Neural crest cell (in vitro differentiated cells): ENCODE data around the gene SLC1A2. TPM values are rescaled to one million over a fixed set of nuclear protein-coding genes. Genes with fewer than 3 reads are reported as not detected.

Experiments
- DNase-seq: peaks from one replicate; pipeline ENCODE4 v3.0.0; 2021; ENCODE audit warnings: low read depth, mixed read lengths, low spot score
- H3K27ac Mint-ChIP-seq: one replicate; pipeline ENCODE4 v1.8.0; 2021; ENCODE audit warnings: mild to moderate bottlenecking, mixed read lengths; ENCODE audit not compliant: unreplicated experiment
- H3K27me3 Mint-ChIP-seq: 2 replicates; pipeline ENCODE4 v1.8.0; 2021; ENCODE audit warnings: low read depth, mild to moderate bottlenecking, mixed read lengths
- H3K36me3 Mint-ChIP-seq: 2 replicates; pipeline ENCODE4 v1.8.0; 2021; ENCODE audit warnings: low read depth, mild to moderate bottlenecking, mixed read lengths
- H3K4me1 Mint-ChIP-seq: 2 replicates; pipeline ENCODE4 v1.8.0; 2021; ENCODE audit warnings: mixed read lengths
- H3K4me3 Mint-ChIP-seq: one replicate; pipeline ENCODE4 v1.8.0; 2021; ENCODE audit warnings: mild to moderate bottlenecking, mixed read lengths
- H3K9me3 Mint-ChIP-seq: 2 replicates; pipeline ENCODE4 v1.8.0; 2021; ENCODE audit warnings: mixed read lengths
- CTCF ChIP-seq: fragments of 200-600 bp; sonication (generic); conservative IDR thresholded peaks from 2 replicates; pipeline ENCODE4 v1.5.0; 2021; ENCODE audit warnings: antibody characterized with exemption, mild to moderate bottlenecking
- total RNA-seq: library from RNA; stranded (reverse); gene quantifications from 2 replicates; pipeline ENCODE4 v1.2.1, GENCODE V29; 2021

SLC1A2 gene
- total RNA-seq, 1 donor from 2014 or later = 2.7 TPM

GRCh38 chr11:35208795-35209194 is 210.6 kb downstream of the SLC1A2 start:
- no peak for DNase-seq
- Mint-ChIP-seq H3K4me3 (no peak overlapping the region), H3K27ac (no peak overlapping the region), H3K4me1 (peaks cover 7% of the 10 kb centered on the region), H3K27me3 (no peaks in the 10 kb centered on the region), H3K9me3 (peaks cover 19% of the 10 kb centered on the region), H3K36me3 (peaks cover 3% of the 10 kb centered on the region)
- no peak for TF ChIP-seq CTCF

- no peak overlapping the region for H3K4me3 Mint-ChIP-seq
- DNase-seq = no peak
Observed at GRCh38 chr11:35207471-35208403, 211.6 kb downstream of the SLC1A2 start.

GRCh38 chr11:35206616-35207015 is 212.7 kb downstream of the SLC1A2 start:
- no peak overlapping the region for H3K27ac Mint-ChIP-seq
- peaks cover 16% of the 10 kb centered on the region for H3K9me3 Mint-ChIP-seq
- no peak for TF ChIP-seq CTCF
- no peaks in the 10 kb centered on the region for H3K27me3 Mint-ChIP-seq
- peaks cover 3% of the 10 kb centered on the region for H3K36me3 Mint-ChIP-seq
- DNase-seq = no peak
- H3K4me1 Mint-ChIP-seq = peaks cover 7% of the 10 kb centered on the region
- H3K4me3 Mint-ChIP-seq = no peak overlapping the region

More at GRCh38 chr11:35207471-35208403, 211.6 kb downstream of the SLC1A2 start:
- Mint-ChIP-seq H3K27me3 (no peaks in the 10 kb centered on the region), H3K9me3 (peaks cover 16% of the 10 kb centered on the region), H3K36me3 (peaks cover 3% of the 10 kb centered on the region), H3K4me1 (peaks cover 7% of the 10 kb centered on the region), H3K27ac (no peak overlapping the region)
- TF ChIP-seq CTCF = no peak

DNA sequence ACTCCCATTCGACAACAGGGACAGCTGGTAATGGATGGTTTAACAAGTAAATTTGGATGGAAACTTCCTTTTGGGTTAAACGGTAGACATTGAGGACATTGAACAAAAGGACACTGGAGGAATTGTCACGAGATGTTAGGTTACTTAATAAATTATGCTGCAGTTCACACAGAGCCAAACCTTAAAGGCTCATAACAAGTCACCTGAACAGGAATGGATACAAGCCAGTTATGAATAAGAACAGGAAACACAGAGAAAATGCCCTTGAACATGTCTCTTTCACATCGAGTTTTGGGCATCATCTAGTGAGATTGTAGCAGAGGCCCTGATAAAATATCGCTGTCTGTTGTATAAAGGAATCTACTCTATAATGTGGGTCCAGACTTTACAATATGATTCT is 214.7 kb downstream of the SLC1A2 start:
- peaks cover 3% of the 10 kb centered on the region for H3K36me3 Mint-ChIP-seq
- no peaks in the 10 kb centered on the region for H3K27me3 Mint-ChIP-seq
- H3K9me3 Mint-ChIP-seq = peaks cover 5% of the 10 kb centered on the region
- no peak for DNase-seq
- no peak overlapping the region for H3K27ac Mint-ChIP-seq
- peaks cover 7% of the 10 kb centered on the region for H3K4me1 Mint-ChIP-seq
- H3K4me3 Mint-ChIP-seq = no peak overlapping the region
- TF ChIP-seq CTCF = no peak

Other genes starting within 250 kb of the SLC1A2 start
- gene PAMR1, start 106.1 kb upstream of the SLC1A2 start, total RNA-seq = 0.21 and 0.66 TPM in 2 replicates
- 28.2 and 29.5 TPM in 2 replicates for gene FJX1, start 198.9 kb upstream of the SLC1A2 start, total RNA-seq
- 67.4 and 71.1 TPM in 2 replicates for gene TRIM44, start 243.2 kb upstream of the SLC1A2 start, total RNA-seq